ENCODE data around the gene DEFB124. TPM values are rescaled to one million over a fixed set of nuclear protein-coding genes. Genes with fewer than 3 reads are reported as not detected.
"Not testable (repeated sequence)": the region's sequence is repeated elsewhere in the genome, so short reads cannot be mapped to it uniquely, and the experiment has no call there.

The DEFB124 gene
- total RNA-seq, 2 donors from 2014 or later: not detected

- H3K4me3 ChIP-seq (ENCODE audit: low read length): no peak overlapping the region
- no peak for DNase-seq
- no peak for TF ChIP-seq CTCF (conservative IDR thresholded peaks at IDR 0.05)
- H3K27ac ChIP-seq (ENCODE audit: low read depth, low read length): no peak overlapping the region
- WGBS, 2 experiments (ENCODE audit: insufficient coverage in 1 of 2, insufficient read length in 1 of 2): 64% methylated on average over 2 of the region's 2 CpGs; no CpG with 5 or more reads in 1 of the 2 experiments
- no peak overlapping the region for H3K4me3 Mint-ChIP-seq
- H3K36me3 ChIP-seq (ENCODE audit: control insufficient read depth, insufficient read depth, low read length): no peaks in the 10 kb centered on the region
- H3K9me3 Mint-ChIP-seq: peaks cover 63% of the 10 kb centered on the region
- no peaks in the 10 kb centered on the region for H3K27me3 ChIP-seq (ENCODE audit: control insufficient read depth, insufficient read depth, low read length, poor library complexity, severe bottlenecking)
- H3K27me3 Mint-ChIP-seq (ENCODE audit: insufficient read depth): peaks cover 54% of the 10 kb centered on the region
- H3K4me1 Mint-ChIP-seq: no peaks in the 10 kb centered on the region
- no peak overlapping the region for H3K27ac Mint-ChIP-seq
- no peak overlapping the region for H3K9ac ChIP-seq (ENCODE audit: extremely low read depth, low read length, poor library complexity, severe bottlenecking)
- H3K4me1 ChIP-seq (ENCODE audit: control insufficient read depth, insufficient read depth, low read length): no peaks in the 10 kb centered on the region
- H3K9me3 ChIP-seq (ENCODE audit: control insufficient read depth, low read length): peaks cover 30% of the 10 kb centered on the region
- H3K36me3 Mint-ChIP-seq (ENCODE audit: low read depth): peaks cover 2% of the 10 kb centered on the region
These were observed 860 bp downstream of the DEFB124 start for GRCh38 chr20:31474097-31474436.

GRCh38 chr20:31473331-31474096 is 1.4 kb downstream of the DEFB124 start:
- Mint-ChIP-seq H3K4me3 (no peak overlapping the region), H3K4me1 (no peaks in the 10 kb centered on the region), H3K27ac (no peak overlapping the region), H3K9me3 (peaks cover 61% of the 10 kb centered on the region), H3K27me3 (ENCODE audit: insufficient read depth) (peaks cover 54% of the 10 kb centered on the region), H3K36me3 (ENCODE audit: low read depth) (peaks cover 2% of the 10 kb centered on the region)
- Histone ChIP-seq H3K4me3 (ENCODE audit: low read length) (no peak overlapping the region), H3K27ac (ENCODE audit: low read depth, low read length) (no peak overlapping the region), H3K36me3 (ENCODE audit: control insufficient read depth, insufficient read depth, low read length) (no peaks in the 10 kb centered on the region), H3K9me3 (ENCODE audit: control insufficient read depth, low read length) (peaks cover 28% of the 10 kb centered on the region), H3K27me3 (ENCODE audit: control insufficient read depth, insufficient read depth, low read length, poor library complexity, severe bottlenecking) (no peaks in the 10 kb centered on the region), H3K4me1 (ENCODE audit: control insufficient read depth, insufficient read depth, low read length) (no peaks in the 10 kb centered on the region), H3K9ac (ENCODE audit: extremely low read depth, low read length, poor library complexity, severe bottlenecking) (no peak overlapping the region)
- no peak for DNase-seq
- WGBS, 2 experiments (ENCODE audit: insufficient coverage in 1 of 2, insufficient read length in 1 of 2): 75 to 79% methylated on average over 4 to 5 of the region's 5 CpGs
- no peak for TF ChIP-seq CTCF (conservative IDR thresholded peaks at IDR 0.05)

GRCh38 chr20:31472395-31473330 is 2.3 kb downstream of the DEFB124 start:
- peaks cover 2% of the 10 kb centered on the region for H3K36me3 Mint-ChIP-seq (ENCODE audit: low read depth)
- peaks cover 62% of the 10 kb centered on the region for H3K9me3 Mint-ChIP-seq
- no peaks in the 10 kb centered on the region for H3K4me1 Mint-ChIP-seq
- H3K4me3 ChIP-seq (ENCODE audit: low read length): no peak overlapping the region
- H3K4me3 Mint-ChIP-seq: no peak overlapping the region
- no peak overlapping the region for H3K9ac ChIP-seq (ENCODE audit: extremely low read depth, low read length, poor library complexity, severe bottlenecking)
- no peak for DNase-seq
- no peak overlapping the region for H3K27ac ChIP-seq (ENCODE audit: low read depth, low read length)
- no peak overlapping the region for H3K27ac Mint-ChIP-seq
- H3K4me1 ChIP-seq (ENCODE audit: control insufficient read depth, insufficient read depth, low read length): no peaks in the 10 kb centered on the region
- no peaks in the 10 kb centered on the region for H3K36me3 ChIP-seq (ENCODE audit: control insufficient read depth, insufficient read depth, low read length)
- 58 to 64% methylated on average over 4 to 7 of the region's 8 CpGs for WGBS, 2 experiments (ENCODE audit: insufficient coverage in 1 of 2, insufficient read length in 1 of 2)
- peaks cover 47% of the 10 kb centered on the region for H3K27me3 Mint-ChIP-seq (ENCODE audit: insufficient read depth)
- H3K9me3 ChIP-seq (ENCODE audit: control insufficient read depth, low read length): peaks cover 28% of the 10 kb centered on the region
- no peak for TF ChIP-seq CTCF (conservative IDR thresholded peaks at IDR 0.05)
- H3K27me3 ChIP-seq (ENCODE audit: control insufficient read depth, insufficient read depth, low read length, poor library complexity, severe bottlenecking): no peaks in the 10 kb centered on the region

- H3K4me3 Mint-ChIP-seq; H3K4me1 ChIP-seq (ENCODE audit: control insufficient read depth, insufficient read depth, low read length); DNase-seq; H3K4me3 ChIP-seq (ENCODE audit: low read length); H3K36me3 ChIP-seq (ENCODE audit: control insufficient read depth, insufficient read depth, low read length); H3K27ac Mint-ChIP-seq; H3K27me3 ChIP-seq (ENCODE audit: control insufficient read depth, insufficient read depth, low read length, poor library complexity, severe bottlenecking); H3K4me1 Mint-ChIP-seq; H3K27ac ChIP-seq (ENCODE audit: low read depth, low read length); H3K9ac ChIP-seq (ENCODE audit: extremely low read depth, low read length, poor library complexity, severe bottlenecking); H3K36me3 Mint-ChIP-seq (ENCODE audit: low read depth): not testable (repeated sequence)
- H3K9me3 Mint-ChIP-seq: peaks cover 60% of the 10 kb centered on the region
- peaks cover 30% of the 10 kb centered on the region for H3K27me3 Mint-ChIP-seq (ENCODE audit: insufficient read depth)
- WGBS, 2 experiments (ENCODE audit: insufficient coverage in 1 of 2, insufficient read length in 1 of 2): 100% methylated on average over 6 of the region's 33 CpGs; no CpG with 5 or more reads in 1 of the 2 experiments
- H3K9me3 ChIP-seq (ENCODE audit: control insufficient read depth, low read length): peaks cover 27% of the 10 kb centered on the region
These were observed 4.0 kb downstream of the DEFB124 start for GRCh38 chr20:31470946-31471345.
